Sigmoid colon (tissue), 4 donors: Measurements from ENCODE around the gene TPGS2.

Source experiments
- EP300 ChIP-seq, 4 donors: sonication (generic); formaldehyde crosslinking; IDR thresholded peaks; one replicate each; pipeline ENCODE4 v1.6.1; 2017; ENCODE audit warnings: antibody characterized with exemption in 4 of 4
- POLR2A ChIP-seq, 2 donors: fragments of 450-650 bp; IDR thresholded peaks; one replicate each; pipeline ENCODE4 v1.6.1; 2016; ENCODE audit warnings: antibody characterized with exemption in 2 of 2, mild to moderate bottlenecking in 2 of 2, moderate library complexity in 2 of 2
- POLR2AphosphoS5 ChIP-seq, 4 donors: sonication (generic); formaldehyde crosslinking; IDR thresholded peaks; one replicate each; pipeline ENCODE4 v1.6.1; 2017; ENCODE audit warnings: antibody characterized with exemption in 4 of 4
- TF ChIP-seq, protein P1 (sequence below), 4 experiments: fragments of 450-650 bp in 3 of 4; fragments of 200-600 bp in 1 of 4; IDR thresholded peaks; one replicate each; pipeline ENCODE4 v1.5.1; 2016 to 2019; ENCODE audit warnings: antibody characterized with exemption in 4 of 4, mild to moderate bottlenecking in 3 of 4, moderate library complexity in 2 of 4

DNA sequence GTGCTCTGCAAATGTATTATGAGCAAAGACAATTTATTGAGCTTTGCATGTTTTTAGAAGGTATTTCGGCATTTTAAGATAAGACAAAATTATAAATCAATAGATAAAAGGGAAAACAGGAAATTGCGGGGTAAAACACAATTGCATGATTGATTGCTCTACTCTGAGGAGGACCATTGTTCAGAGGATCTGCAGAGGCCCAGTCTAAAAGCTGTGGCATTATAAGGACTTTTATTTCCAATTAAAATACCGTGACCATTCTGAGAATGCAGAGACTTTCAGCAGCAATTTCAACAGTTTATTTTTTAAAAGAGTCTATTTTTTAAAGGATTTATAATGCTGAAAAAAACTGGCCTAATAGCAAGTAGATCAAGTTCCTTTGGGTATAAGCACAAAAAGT, 62.0 kb downstream of the TPGS2 start:
- TF ChIP-seq, protein P1, sequence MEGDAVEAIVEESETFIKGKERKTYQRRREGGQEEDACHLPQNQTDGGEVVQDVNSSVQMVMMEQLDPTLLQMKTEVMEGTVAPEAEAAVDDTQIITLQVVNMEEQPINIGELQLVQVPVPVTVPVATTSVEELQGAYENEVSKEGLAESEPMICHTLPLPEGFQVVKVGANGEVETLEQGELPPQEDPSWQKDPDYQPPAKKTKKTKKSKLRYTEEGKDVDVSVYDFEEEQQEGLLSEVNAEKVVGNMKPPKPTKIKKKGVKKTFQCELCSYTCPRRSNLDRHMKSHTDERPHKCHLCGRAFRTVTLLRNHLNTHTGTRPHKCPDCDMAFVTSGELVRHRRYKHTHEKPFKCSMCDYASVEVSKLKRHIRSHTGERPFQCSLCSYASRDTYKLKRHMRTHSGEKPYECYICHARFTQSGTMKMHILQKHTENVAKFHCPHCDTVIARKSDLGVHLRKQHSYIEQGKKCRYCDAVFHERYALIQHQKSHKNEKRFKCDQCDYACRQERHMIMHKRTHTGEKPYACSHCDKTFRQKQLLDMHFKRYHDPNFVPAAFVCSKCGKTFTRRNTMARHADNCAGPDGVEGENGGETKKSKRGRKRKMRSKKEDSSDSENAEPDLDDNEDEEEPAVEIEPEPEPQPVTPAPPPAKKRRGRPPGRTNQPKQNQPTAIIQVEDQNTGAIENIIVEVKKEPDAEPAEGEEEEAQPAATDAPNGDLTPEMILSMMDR (IDR thresholded peaks at IDR 0.05) = no peak
- TF ChIP-seq POLR2A (IDR thresholded peaks at IDR 0.05) (no peak), POLR2AphosphoS5 (IDR thresholded peaks at IDR 0.05) (no peak), EP300 (IDR thresholded peaks at IDR 0.05) (no peak)
